Endothelial cell of umbilical vein (primary cell): Measurements from ENCODE around the gene RNF40. TPM values are rescaled to one million over a fixed set of nuclear protein-coding genes. Genes with fewer than 3 reads are reported as not detected.

ENCODE experiments used
- BruUV-seq: library from RNA; stranded (reverse); fragments of 400-500 nt; replicated peaks from 2 replicates; lab custom pipeline; 2021; lab: Mats Ljungman, UMichigan
- CTCF ChIA-PET: fragments of 300-600, 350-600 bp; sonication (Branson Sonifier 250); formaldehyde crosslinking; loops from one replicate; lab custom pipeline; 2021; ENCODE audit warnings: antibody characterized with exemption, inconsistent platforms; lab: Charles Lee
- POLR2A ChIA-PET: fragments of 300-600, 350-600 bp; sonication (Branson Sonifier 250); formaldehyde crosslinking; loops from one replicate; lab custom pipeline; 2021; ENCODE audit warnings: antibody characterized with exemption, inconsistent platforms; lab: Charles Lee
- DNase-seq: peaks from one replicate; pipeline ENCODE4 v3.0.0-alpha.2; 2011; ENCODE audit warnings: low read depth, low spot score
- FAIRE-seq: peaks from 2 replicates; lab custom pipeline; 2011; peaks lifted over from hg19 to GRCh38; lab: Jason Lieb, UNC
- H2AFZ ChIP-seq: 2 replicates; pipeline ENCODE4 v1.6.0; 2012; ENCODE audit warnings: low read depth, low read length, control low read depth, inconsistent platforms
- H3K27ac ChIP-seq: 2 replicates; pipeline ENCODE4 v1.5.1; 2011; ENCODE audit warnings: low read depth, mild to moderate bottlenecking, control low read depth, low read length, moderate library complexity; ENCODE audit not compliant: insufficient read depth
- H3K27me3 ChIP-seq, 2 experiments: 2 replicates each; pipeline versions ENCODE4 v1.6.0 to v1.6.1; 2011; ENCODE audit warnings: low read length in 2 of 2, mixed read lengths in 1 of 2; ENCODE audit not compliant: control insufficient read depth in 2 of 2, insufficient read depth in 2 of 2
- H3K36me3 ChIP-seq, 2 experiments: 2 replicates in 1 of 2; 3 replicates in 1 of 2; pipeline ENCODE4 v1.5.1; 2011; ENCODE audit warnings: low read length in 2 of 2, mild to moderate bottlenecking in 1 of 2, moderate library complexity in 1 of 2; ENCODE audit not compliant: control insufficient read depth in 2 of 2, insufficient read depth in 2 of 2; ENCODE audit errors: extremely low read depth in 1 of 2
- H3K4me1 ChIP-seq: 3 replicates; pipeline ENCODE4 v1.5.1; 2011; ENCODE audit warnings: mild to moderate bottlenecking, low read length; ENCODE audit not compliant: control insufficient read depth, insufficient read depth; ENCODE audit errors: extremely low read depth
- H3K4me2 ChIP-seq: 2 replicates; pipeline ENCODE4 v1.6.1; 2011; ENCODE audit warnings: low read length, control low read depth, mixed read lengths; ENCODE audit not compliant: insufficient read depth
- H3K4me3 ChIP-seq, 3 experiments: fragments of 200-600 bp in 1 of 3; sonication (generic), shearing (Covaris generic) in 1 of 3; replicated peaks in 1 of 3; 2 replicates each; pipeline ENCODE4 v1.5.1; 2011 to 2016; ENCODE audit warnings: control low read depth in 3 of 3, low read length in 3 of 3, mild to moderate bottlenecking in 2 of 3, inconsistent platforms in 1 of 3, low read depth in 1 of 3, moderate library complexity in 1 of 3; ENCODE audit not compliant: insufficient read depth in 1 of 3
- H3K79me2 ChIP-seq: 2 replicates; pipeline ENCODE4 v1.6.0; 2012; ENCODE audit warnings: low read length, inconsistent platforms; ENCODE audit not compliant: control insufficient read depth, insufficient read depth
- H3K9ac ChIP-seq: replicated peaks from 2 replicates; pipeline ENCODE3; 2011; ENCODE audit warnings: low read length, control low read depth; ENCODE audit not compliant: insufficient read depth; ENCODE audit errors: extremely low read depth
- H3K9me1 ChIP-seq: replicated peaks from 3 replicates; pipeline ENCODE4 v1.6.0; 2011; ENCODE audit warnings: mild to moderate bottlenecking, low read length; ENCODE audit not compliant: control insufficient read depth, insufficient read depth; ENCODE audit errors: extremely low read depth
- H3K9me3 ChIP-seq: replicated peaks from 2 replicates; pipeline ENCODE4 v1.5.1; 2012; ENCODE audit warnings: low read length, inconsistent platforms; ENCODE audit not compliant: control insufficient read depth, insufficient read depth
- H4K20me1 ChIP-seq: replicated peaks from 2 replicates; pipeline ENCODE3; 2011; ENCODE audit warnings: mild to moderate bottlenecking, low read length; ENCODE audit not compliant: control insufficient read depth, insufficient read depth; ENCODE audit errors: extremely low read depth
- EZH2 ChIP-seq: IDR thresholded peaks from 2 replicates; pipeline ENCODE4 v1.6.1; 2012; ENCODE audit warnings: borderline replicate concordance, low read depth, mild to moderate bottlenecking, moderate library complexity, low read length, inconsistent platforms; ENCODE audit not compliant: severe bottlenecking
- FOS ChIP-seq: IDR thresholded peaks from 2 replicates; pipeline ENCODE4 v1.6.1; 2011; ENCODE audit warnings: mild to moderate bottlenecking, low read length, moderate library complexity, borderline replicate concordance; ENCODE audit not compliant: insufficient read depth
- GATA2 ChIP-seq: IDR thresholded peaks from 2 replicates; pipeline ENCODE4 v1.7.0; 2011; ENCODE audit warnings: low read depth, mild to moderate bottlenecking, moderate library complexity, mixed read lengths, low read length; ENCODE audit not compliant: insufficient read length, insufficient read depth
- JUN ChIP-seq: IDR thresholded peaks from 2 replicates; pipeline ENCODE4 v1.6.1; 2011; ENCODE audit warnings: borderline replicate concordance, low read depth; ENCODE audit not compliant: insufficient read length, insufficient read depth
- MYC ChIP-seq: IDR thresholded peaks from one replicate; pipeline ENCODE4 v1.6.1; 2011; ENCODE audit warnings: mild to moderate bottlenecking, low read depth, low read length
- POLR2A ChIP-seq: IDR thresholded peaks from 2 replicates; pipeline ENCODE4 v1.6.1; 2012; ENCODE audit warnings: low read depth, mild to moderate bottlenecking, control low read depth, low read length
- POLR2AphosphoS5 ChIP-seq: IDR thresholded peaks from 2 replicates; pipeline ENCODE4 v1.6.1; 2012; ENCODE audit warnings: low read depth, mild to moderate bottlenecking, control low read depth, low read length, moderate library complexity; ENCODE audit not compliant: insufficient read depth
- dilution Hi-C: fragments of 300-500 bp; cut with MboI; formaldehyde crosslinking; loops from one replicate; pipeline ENCODE4 v1.15.0; 2019; ENCODE audit warnings: low sequenced_read_pairs; ENCODE audit not compliant: extremely low pct_ligation_motif_present
- intact Hi-C: fragments of 100-400 bp; cut with micrococcal nuclease; formaldehyde crosslinking; loops from one replicate; pipeline ENCODE4 v1.10.0; 2022
- polyA plus RNA-seq, 4 experiments: library from polyadenylated mRNA; depleted of rRNA in 3 of 4; stranded (reverse) in 3 of 4; unstranded in 1 of 4; fragments of >200 nt; gene quantifications; 2 replicates each; pipeline versions ENCODE4 v1.2.1 to v1.2.3, GENCODE V29; 2011 to 2012; ENCODE audit warnings: missing spikeins in 1 of 4
- total RNA-seq: library from RNA; stranded (reverse); gene quantifications from 2 replicates; pipeline ENCODE4 v1.2.3, GENCODE V29; 2021
- TF ChIP-seq, protein P1 (sequence below): IDR thresholded peaks from 2 replicates; pipeline ENCODE4 v1.6.1; 2011; ENCODE audit not compliant: insufficient read depth, insufficient read length
- TF ChIP-seq, protein P2 (sequence below), 2 donors: IDR thresholded peaks; 1 replicate in 1 of 2; 2 replicates in 1 of 2; pipeline ENCODE4 v1.5.1; 2011; ENCODE audit warnings: low read length in 2 of 2, mild to moderate bottlenecking in 2 of 2, moderate library complexity in 2 of 2, control low read depth in 1 of 2, inconsistent platforms in 1 of 2, low read depth in 1 of 2; ENCODE audit not compliant: insufficient read depth in 1 of 2; ENCODE audit errors: extremely low read depth in 1 of 2

RNF40 gene
- total and polyA plus RNA-seq, 2 donors (not counting 3 experiments of a cell fraction or from before 2014, with no cell fraction given), result 60.5 to 102 TPM

DNA sequence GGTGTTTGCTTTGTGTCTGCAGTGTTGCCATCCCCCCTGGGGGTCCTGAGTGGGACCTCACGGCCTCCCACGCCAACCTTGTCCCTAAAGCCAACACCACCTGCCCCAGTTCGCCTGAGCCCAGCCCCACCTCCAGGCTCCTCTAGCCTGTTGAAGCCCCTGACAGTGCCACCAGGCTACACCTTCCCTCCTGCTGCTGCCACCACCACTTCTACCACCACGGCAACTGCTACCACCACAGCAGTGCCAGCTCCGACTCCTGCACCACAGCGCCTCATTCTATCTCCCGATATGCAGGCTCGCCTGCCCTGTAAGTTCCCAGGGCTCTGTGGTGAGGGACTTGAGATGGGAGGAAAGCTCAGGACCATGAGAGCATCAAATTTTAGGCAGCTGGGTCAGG lies 41.0 kb upstream of the RNF40 start:
- TF ChIP-seq MYC (no peak), JUN (no peak), POLR2AphosphoS5 (no peak), FOS (no peak), GATA2 (no peak), EZH2 (no peak), POLR2A (no peak)
- TF ChIP-seq, protein P1, sequence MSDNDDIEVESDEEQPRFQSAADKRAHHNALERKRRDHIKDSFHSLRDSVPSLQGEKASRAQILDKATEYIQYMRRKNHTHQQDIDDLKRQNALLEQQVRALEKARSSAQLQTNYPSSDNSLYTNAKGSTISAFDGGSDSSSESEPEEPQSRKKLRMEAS, result no peak
- TF ChIP-seq, protein P2, sequence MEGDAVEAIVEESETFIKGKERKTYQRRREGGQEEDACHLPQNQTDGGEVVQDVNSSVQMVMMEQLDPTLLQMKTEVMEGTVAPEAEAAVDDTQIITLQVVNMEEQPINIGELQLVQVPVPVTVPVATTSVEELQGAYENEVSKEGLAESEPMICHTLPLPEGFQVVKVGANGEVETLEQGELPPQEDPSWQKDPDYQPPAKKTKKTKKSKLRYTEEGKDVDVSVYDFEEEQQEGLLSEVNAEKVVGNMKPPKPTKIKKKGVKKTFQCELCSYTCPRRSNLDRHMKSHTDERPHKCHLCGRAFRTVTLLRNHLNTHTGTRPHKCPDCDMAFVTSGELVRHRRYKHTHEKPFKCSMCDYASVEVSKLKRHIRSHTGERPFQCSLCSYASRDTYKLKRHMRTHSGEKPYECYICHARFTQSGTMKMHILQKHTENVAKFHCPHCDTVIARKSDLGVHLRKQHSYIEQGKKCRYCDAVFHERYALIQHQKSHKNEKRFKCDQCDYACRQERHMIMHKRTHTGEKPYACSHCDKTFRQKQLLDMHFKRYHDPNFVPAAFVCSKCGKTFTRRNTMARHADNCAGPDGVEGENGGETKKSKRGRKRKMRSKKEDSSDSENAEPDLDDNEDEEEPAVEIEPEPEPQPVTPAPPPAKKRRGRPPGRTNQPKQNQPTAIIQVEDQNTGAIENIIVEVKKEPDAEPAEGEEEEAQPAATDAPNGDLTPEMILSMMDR (IDR thresholded peaks at IDR 0.05; ENCODE audit: extremely low read depth in 1 of 2, insufficient read depth in 1 of 2, low read depth in 1 of 2, low read length in 2 of 2), result no peak
- ChIA-PET CTCF (no interaction called here), POLR2A (no interaction called here)
- Histone ChIP-seq H3K9me1 (no peaks in the 10 kb centered on the region), H3K27ac (no peak overlapping the region), H3K4me2 (no peak overlapping the region), H3K9ac (no peak overlapping the region), H3K4me3 (no peak overlapping the region), H3K9me3 (no peaks in the 10 kb centered on the region), H3K4me1 (no peaks in the 10 kb centered on the region), H3K27me3 (no peaks in the 10 kb centered on the region), H3K79me2 (peaks cover 27% of the 10 kb centered on the region), H4K20me1 (no peaks in the 10 kb centered on the region), H2AFZ (no peak overlapping the region), H3K36me3 (peaks cover 60 to 63% of the 10 kb centered on the region in 2 experiments)
- no peak for FAIRE-seq
- intact Hi-C loops, result no loop called here
- BruUV-seq, result no TSS peak
- no peak for DNase-seq
- dilution Hi-C loops, result no loop called here
